Measurements from ENCODE around the gene GMPPA.

Gene GMPPA

GRCh38 chr2:219468410-219469185 lies 30.1 kb upstream of the GMPPA start:
- ATAC-seq, result no peak

- ATAC-seq, result no peak
Observed at GRCh38 chr2:219469186-219469724, 29.4 kb upstream of the GMPPA start.

GRCh38 chr2:219470429-219470828 lies 28.3 kb upstream of the GMPPA start:
- no peak for ATAC-seq

- no peak for ATAC-seq
Observed at GRCh38 chr2:219471476-219472371, 27.0 kb upstream of the GMPPA start.

GRCh38 chr2:219472629-219473187 lies 26.0 kb upstream of the GMPPA start:
- ATAC-seq, result no peak

GRCh38 chr2:219473511-219473910 lies 25.2 kb upstream of the GMPPA start:
- ATAC-seq, result no peak

- ATAC-seq, result no peak
Observed at GRCh38 chr2:219474285-219475060, 24.2 kb upstream of the GMPPA start.

- ATAC-seq, result no peak
Observed at GRCh38 chr2:219475278-219475677, 23.4 kb upstream of the GMPPA start.

GRCh38 chr2:219475697-219476651 lies 22.7 kb upstream of the GMPPA start:
- ATAC-seq, result peak; percentile 38 to 51

GRCh38 chr2:219476652-219477151 lies 22.0 kb upstream of the GMPPA start:
- ATAC-seq, result peak in 1 of 2 donors; percentile 21

GRCh38 chr2:219477179-219477578 lies 21.5 kb upstream of the GMPPA start:
- ATAC-seq, result no peak

GRCh38 chr2:219477815-219478214 lies 20.9 kb upstream of the GMPPA start:
- no peak for ATAC-seq

GRCh38 chr2:219478916-219479315 lies 19.8 kb upstream of the GMPPA start:
- ATAC-seq, result no peak

GRCh38 chr2:219480004-219480403 lies 18.7 kb upstream of the GMPPA start:
- no peak for ATAC-seq

- ATAC-seq, result no peak
Observed at GRCh38 chr2:219482674-219483405, 15.9 kb upstream of the GMPPA start.

GRCh38 chr2:219483451-219484342 lies 15.0 kb upstream of the GMPPA start:
- peak in 1 of 2 donors; percentile 22 for ATAC-seq

GRCh38 chr2:219484343-219485200 lies 14.1 kb upstream of the GMPPA start:
- peak; percentile 25 to 38 for ATAC-seq

- no peak for ATAC-seq
Observed at GRCh38 chr2:219485201-219485580, 13.5 kb upstream of the GMPPA start.
